ENCODE data around the gene PDGFC. TPM values are rescaled to one million over a fixed set of nuclear protein-coding genes. Genes with fewer than 3 reads are reported as not detected.

The PDGFC gene
- 18.1 and 39.9 TPM in 2 replicates for total RNA-seq (ENCODE audit: low replicate concordance)
- long read RNA-seq, full-length matches to known transcripts = 67 of 89 reads
- long read RNA-seq, partial matches to known transcripts = 3 of 89 reads
- long read RNA-seq, other reads (novel, unspliced or antisense) = 19 of 89 reads

- peak within 1 kb of the TSS; percentile 82 for H3K27ac Mint-ChIP-seq
Measured at GRCh38 chr4:156971676-156972378, at the start of gene PDGFC. Gene PDGFC (minus strand): TSS chr4:156971799. CDS start chr4:156970903, 896 bp downstream.

GRCh38 chr4:157020882-157021281 lies 49.3 kb upstream of the PDGFC start:
- Mint-ChIP-seq H3K9me3 (no peaks in the 10 kb centered on the region), H3K36me3 (no peaks in the 10 kb centered on the region), H3K27ac (no peak overlapping the region), H3K4me3 (no peak overlapping the region), H3K27me3 (no peaks in the 10 kb centered on the region), H3K4me1 (ENCODE audit: unreplicated experiment) (no peaks in the 10 kb centered on the region)
- no peak for TF ChIP-seq CTCF (conservative IDR thresholded peaks at IDR 0.05)
- DNase-seq (ENCODE audit: extremely low spot score, unreplicated experiment) = no peak

More at GRCh38 chr4:156971676-156972378, at the start of gene PDGFC:
- peak; percentile 84 for DNase-seq (ENCODE audit: extremely low spot score, unreplicated experiment)
- peaks cover 3% of the 10 kb centered on the region for H3K27me3 Mint-ChIP-seq
- peak; percentile 71 for TF ChIP-seq CTCF (conservative IDR thresholded peaks at IDR 0.05)
- H3K9me3 Mint-ChIP-seq = no peaks in the 10 kb centered on the region
- H3K36me3 Mint-ChIP-seq = no peaks in the 10 kb centered on the region
- H3K4me3 Mint-ChIP-seq = peak within 1 kb of the TSS; percentile 97
- H3K4me1 Mint-ChIP-seq (ENCODE audit: unreplicated experiment) = peaks cover 41% of the 10 kb centered on the region

DNA sequence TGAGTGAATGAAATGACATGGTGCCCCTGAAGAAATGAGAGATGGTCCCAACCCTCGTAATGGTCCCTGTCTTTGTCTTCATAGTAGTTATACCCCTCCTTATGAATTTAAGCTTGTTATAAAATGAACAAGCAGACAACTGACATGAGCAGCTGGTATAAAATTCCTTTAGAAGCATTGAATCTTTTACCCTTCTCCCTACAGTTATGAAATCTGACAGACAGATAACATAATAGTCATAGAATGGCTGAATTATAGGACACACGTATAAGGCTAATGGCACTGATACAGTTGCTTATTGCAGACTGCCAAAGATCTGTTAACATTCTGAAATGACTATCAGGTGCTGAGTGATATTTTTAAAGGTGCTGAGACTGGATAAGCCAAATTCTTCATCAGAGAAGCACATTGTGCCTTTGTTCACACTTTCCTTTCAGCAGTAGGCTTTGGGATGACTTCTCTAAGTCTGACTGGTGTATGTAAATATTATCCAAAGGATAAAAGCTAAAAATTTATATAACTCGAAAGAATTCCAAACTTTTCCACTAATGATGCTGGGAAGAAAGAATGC lies 47.4 kb upstream of the PDGFC start:
- no peaks in the 10 kb centered on the region for H3K4me1 Mint-ChIP-seq (ENCODE audit: unreplicated experiment)
- H3K27me3 Mint-ChIP-seq = no peaks in the 10 kb centered on the region
- no peaks in the 10 kb centered on the region for H3K9me3 Mint-ChIP-seq
- no peak overlapping the region for H3K27ac Mint-ChIP-seq
- H3K36me3 Mint-ChIP-seq = no peaks in the 10 kb centered on the region
- TF ChIP-seq CTCF (conservative IDR thresholded peaks at IDR 0.05) = no peak
- no peak for DNase-seq (ENCODE audit: extremely low spot score, unreplicated experiment)
- no peak overlapping the region for H3K4me3 Mint-ChIP-seq

DNA sequence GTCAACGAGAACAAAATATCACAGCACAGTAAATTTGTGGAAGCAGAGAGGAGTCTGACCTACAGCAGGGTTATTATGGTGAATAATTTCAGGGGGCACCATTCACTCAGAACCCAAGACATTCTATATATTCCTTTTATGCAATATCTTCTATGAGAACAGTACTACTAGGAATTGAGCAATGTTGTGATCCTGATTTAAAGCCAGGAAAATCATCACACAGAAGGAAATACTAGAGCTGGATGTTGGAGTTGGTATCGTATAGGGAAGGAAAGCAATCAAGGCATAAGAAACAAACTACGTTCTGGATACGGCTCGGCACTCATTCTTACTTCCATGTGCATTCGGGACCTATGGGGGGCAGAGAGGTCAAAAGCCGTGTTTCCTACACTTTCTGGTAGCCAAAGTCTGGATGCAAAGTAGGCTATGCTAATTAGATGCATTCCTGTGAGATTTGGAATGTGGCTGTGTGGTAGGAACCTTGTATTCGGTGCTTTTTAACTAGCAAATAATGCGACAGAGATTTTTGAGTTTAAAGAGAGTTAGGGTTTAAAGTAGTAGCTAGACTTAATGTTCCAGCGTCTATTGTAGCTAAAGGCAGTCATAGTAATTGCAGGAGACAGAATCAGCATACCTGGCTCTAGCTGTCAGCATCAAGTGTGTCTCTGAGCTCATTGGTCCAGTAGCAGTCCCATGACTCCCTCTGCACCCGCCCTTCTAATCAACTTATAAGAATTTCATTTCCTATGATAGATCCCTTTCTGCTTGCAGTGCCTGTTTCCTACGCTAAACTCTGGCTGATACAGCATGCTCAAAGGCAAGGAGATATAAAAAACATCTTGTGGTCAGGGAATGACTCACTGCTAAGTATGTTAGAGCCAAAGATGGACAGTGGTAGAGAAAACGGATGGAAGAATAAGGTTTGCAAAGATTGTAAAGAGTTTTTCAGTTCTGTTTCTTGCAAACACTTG lies 43.3 kb upstream of the PDGFC start:
- TF ChIP-seq CTCF (conservative IDR thresholded peaks at IDR 0.05) = no peak
- no peaks in the 10 kb centered on the region for H3K9me3 Mint-ChIP-seq
- H3K36me3 Mint-ChIP-seq = no peaks in the 10 kb centered on the region
- H3K27me3 Mint-ChIP-seq = no peaks in the 10 kb centered on the region
- H3K27ac Mint-ChIP-seq = no peak overlapping the region
- H3K4me1 Mint-ChIP-seq (ENCODE audit: unreplicated experiment) = no peaks in the 10 kb centered on the region
- no peak for DNase-seq (ENCODE audit: extremely low spot score, unreplicated experiment)
- H3K4me3 Mint-ChIP-seq = no peak overlapping the region

GRCh38 chr4:157013656-157014055 lies 42.1 kb upstream of the PDGFC start:
- H3K4me3 Mint-ChIP-seq = no peak overlapping the region
- no peaks in the 10 kb centered on the region for H3K4me1 Mint-ChIP-seq (ENCODE audit: unreplicated experiment)
- no peak for DNase-seq (ENCODE audit: extremely low spot score, unreplicated experiment)
- H3K27me3 Mint-ChIP-seq = no peaks in the 10 kb centered on the region
- no peaks in the 10 kb centered on the region for H3K36me3 Mint-ChIP-seq
- no peaks in the 10 kb centered on the region for H3K9me3 Mint-ChIP-seq
- TF ChIP-seq CTCF (conservative IDR thresholded peaks at IDR 0.05) = no peak
- no peak overlapping the region for H3K27ac Mint-ChIP-seq
